ENCODE results near the gene ADRA1B.
"Not testable (repeated sequence)": the region's sequence is repeated elsewhere in the genome, so short reads cannot be mapped to it uniquely, and the experiment has no call there.

Gene ADRA1B

DNA sequence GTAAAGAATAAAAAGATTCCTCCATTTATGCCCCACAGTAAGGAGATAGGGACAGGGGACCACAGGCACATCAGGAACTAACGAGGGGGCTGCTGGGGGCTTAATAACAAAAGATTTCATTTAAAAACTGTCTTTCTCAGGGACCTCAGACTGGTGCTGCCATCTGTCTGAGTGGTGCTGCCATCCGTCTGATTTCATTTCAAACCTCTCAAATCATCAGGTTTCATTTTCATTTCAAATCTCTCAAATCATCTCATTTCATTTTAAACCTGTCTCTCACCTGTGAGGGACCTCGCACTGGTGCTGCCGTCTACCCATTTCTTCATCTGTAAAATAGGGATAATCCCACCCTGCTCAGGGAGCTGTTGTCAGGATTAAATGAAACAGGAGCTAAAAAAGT, 45.9 kb downstream of the ADRA1B start:
- peaks cover 4% of the 10 kb centered on the region for H3K27me3 ChIP-seq (ENCODE audit: insufficient read depth, poor library complexity, severe bottlenecking)
- no peak overlapping the region for H3K27ac ChIP-seq (replicated peaks)
- no peak for DNase-seq (ENCODE audit: low read depth in 1 of 2, low spot score in 1 of 2)
- TF ChIP-seq SPI1 (IDR thresholded peaks at IDR 0.05; ENCODE audit: borderline replicate concordance, low read depth) (no peak), POLR2AphosphoS5 (IDR thresholded peaks at IDR 0.05; ENCODE audit: low read depth) (no peak), GABPA (IDR thresholded peaks at IDR 0.05; ENCODE audit: low read depth) (no peak)
- TF ChIP-seq, protein P1, sequence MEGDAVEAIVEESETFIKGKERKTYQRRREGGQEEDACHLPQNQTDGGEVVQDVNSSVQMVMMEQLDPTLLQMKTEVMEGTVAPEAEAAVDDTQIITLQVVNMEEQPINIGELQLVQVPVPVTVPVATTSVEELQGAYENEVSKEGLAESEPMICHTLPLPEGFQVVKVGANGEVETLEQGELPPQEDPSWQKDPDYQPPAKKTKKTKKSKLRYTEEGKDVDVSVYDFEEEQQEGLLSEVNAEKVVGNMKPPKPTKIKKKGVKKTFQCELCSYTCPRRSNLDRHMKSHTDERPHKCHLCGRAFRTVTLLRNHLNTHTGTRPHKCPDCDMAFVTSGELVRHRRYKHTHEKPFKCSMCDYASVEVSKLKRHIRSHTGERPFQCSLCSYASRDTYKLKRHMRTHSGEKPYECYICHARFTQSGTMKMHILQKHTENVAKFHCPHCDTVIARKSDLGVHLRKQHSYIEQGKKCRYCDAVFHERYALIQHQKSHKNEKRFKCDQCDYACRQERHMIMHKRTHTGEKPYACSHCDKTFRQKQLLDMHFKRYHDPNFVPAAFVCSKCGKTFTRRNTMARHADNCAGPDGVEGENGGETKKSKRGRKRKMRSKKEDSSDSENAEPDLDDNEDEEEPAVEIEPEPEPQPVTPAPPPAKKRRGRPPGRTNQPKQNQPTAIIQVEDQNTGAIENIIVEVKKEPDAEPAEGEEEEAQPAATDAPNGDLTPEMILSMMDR (IDR thresholded peaks at IDR 0.05; ENCODE audit: insufficient read depth, low read length): no peak
- TF ChIP-seq, protein P2, sequence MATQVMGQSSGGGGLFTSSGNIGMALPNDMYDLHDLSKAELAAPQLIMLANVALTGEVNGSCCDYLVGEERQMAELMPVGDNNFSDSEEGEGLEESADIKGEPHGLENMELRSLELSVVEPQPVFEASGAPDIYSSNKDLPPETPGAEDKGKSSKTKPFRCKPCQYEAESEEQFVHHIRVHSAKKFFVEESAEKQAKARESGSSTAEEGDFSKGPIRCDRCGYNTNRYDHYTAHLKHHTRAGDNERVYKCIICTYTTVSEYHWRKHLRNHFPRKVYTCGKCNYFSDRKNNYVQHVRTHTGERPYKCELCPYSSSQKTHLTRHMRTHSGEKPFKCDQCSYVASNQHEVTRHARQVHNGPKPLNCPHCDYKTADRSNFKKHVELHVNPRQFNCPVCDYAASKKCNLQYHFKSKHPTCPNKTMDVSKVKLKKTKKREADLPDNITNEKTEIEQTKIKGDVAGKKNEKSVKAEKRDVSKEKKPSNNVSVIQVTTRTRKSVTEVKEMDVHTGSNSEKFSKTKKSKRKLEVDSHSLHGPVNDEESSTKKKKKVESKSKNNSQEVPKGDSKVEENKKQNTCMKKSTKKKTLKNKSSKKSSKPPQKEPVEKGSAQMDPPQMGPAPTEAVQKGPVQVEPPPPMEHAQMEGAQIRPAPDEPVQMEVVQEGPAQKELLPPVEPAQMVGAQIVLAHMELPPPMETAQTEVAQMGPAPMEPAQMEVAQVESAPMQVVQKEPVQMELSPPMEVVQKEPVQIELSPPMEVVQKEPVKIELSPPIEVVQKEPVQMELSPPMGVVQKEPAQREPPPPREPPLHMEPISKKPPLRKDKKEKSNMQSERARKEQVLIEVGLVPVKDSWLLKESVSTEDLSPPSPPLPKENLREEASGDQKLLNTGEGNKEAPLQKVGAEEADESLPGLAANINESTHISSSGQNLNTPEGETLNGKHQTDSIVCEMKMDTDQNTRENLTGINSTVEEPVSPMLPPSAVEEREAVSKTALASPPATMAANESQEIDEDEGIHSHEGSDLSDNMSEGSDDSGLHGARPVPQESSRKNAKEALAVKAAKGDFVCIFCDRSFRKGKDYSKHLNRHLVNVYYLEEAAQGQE (IDR thresholded peaks at IDR 0.05; ENCODE audit: insufficient replicate concordance, low read depth): no peak
- H3K4me3 ChIP-seq (replicated peaks; ENCODE audit: insufficient read depth, low read length): no peak overlapping the region

DNA sequence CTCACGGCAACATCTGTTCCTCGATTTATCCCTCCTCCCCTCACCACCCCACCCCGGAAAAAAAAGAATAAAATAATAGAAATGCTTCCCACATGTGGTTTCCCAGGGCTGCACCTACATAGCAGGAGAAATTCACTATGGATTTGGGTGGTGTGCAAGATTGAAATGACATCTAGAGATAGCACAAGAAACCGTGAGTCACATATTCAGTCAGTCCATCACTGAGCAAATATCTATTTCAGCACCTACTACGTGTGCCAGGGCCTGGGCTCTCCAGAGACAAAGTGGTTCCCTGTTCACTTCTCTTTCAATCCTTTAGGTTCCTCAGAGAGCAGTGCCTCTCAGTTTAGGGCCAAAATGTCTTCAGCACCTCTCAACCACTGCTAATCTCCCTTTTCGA, 47.7 kb downstream of the ADRA1B start:
- no peak overlapping the region for H3K27ac ChIP-seq (replicated peaks)
- no peak for TF ChIP-seq GABPA (IDR thresholded peaks at IDR 0.05; ENCODE audit: low read depth)
- DNase-seq (ENCODE audit: low read depth in 1 of 2, low spot score in 1 of 2): no peak
- no peak overlapping the region for H3K4me3 ChIP-seq (replicated peaks; ENCODE audit: insufficient read depth, low read length)
- peaks cover 4% of the 10 kb centered on the region for H3K27me3 ChIP-seq (ENCODE audit: insufficient read depth, poor library complexity, severe bottlenecking)

DNA sequence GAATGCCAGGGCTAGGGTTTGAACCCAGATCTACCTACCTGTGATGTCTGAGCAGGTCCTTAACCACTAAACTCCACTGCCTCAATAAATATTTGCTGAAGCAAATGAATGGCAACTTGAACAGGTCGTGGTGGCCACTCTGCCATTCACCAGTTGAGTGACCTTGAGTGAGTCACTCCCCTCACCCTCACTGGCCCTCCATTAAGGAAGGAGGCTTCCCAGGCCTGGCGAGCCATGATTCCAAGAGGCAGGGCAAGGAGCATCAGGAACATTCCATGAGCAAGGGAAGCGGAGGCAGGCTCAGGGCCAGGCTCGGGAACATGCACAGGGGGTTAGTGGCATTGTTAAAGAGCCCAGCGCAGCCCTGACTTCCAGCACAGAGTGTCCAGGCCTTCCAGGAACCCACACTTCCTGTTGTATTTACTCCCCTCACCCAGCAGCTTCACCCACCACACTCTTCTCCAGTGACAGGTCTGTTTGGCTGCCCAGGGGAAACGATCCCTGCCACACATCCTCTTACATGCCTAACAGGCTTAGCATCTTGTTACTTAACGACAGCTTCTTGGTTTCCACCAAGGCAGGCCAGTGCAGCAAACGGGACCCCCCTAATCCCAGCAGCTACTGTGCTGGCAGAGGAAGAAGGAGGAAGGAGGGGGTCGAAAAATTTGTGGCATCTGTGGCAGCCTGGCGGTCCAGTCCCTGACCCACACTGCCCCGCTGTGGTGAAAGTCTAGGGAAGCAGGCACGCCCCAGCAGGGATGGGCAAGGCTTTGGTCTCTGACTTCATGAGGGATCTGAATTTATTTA, 49.0 kb downstream of the ADRA1B start:
- no peak overlapping the region for H3K27ac ChIP-seq (replicated peaks)
- peaks cover 4% of the 10 kb centered on the region for H3K27me3 ChIP-seq (ENCODE audit: insufficient read depth, poor library complexity, severe bottlenecking)
- peak in 1 of 2 experiments; percentile 18 for DNase-seq (ENCODE audit: low read depth in 1 of 2, low spot score in 1 of 2)
- H3K4me3 ChIP-seq (replicated peaks; ENCODE audit: insufficient read depth, low read length): no peak overlapping the region
- no peak for TF ChIP-seq GABPA (IDR thresholded peaks at IDR 0.05; ENCODE audit: low read depth)
- no peak for TF ChIP-seq SPI1 (IDR thresholded peaks at IDR 0.05; ENCODE audit: borderline replicate concordance, low read depth)
- TF ChIP-seq, protein P2 (IDR thresholded peaks at IDR 0.05; ENCODE audit: insufficient replicate concordance, low read depth): no peak
- TF ChIP-seq, protein P1 (IDR thresholded peaks at IDR 0.05; ENCODE audit: insufficient read depth, low read length): peak; percentile 33
- no peak for TF ChIP-seq POLR2AphosphoS5 (IDR thresholded peaks at IDR 0.05; ENCODE audit: low read depth)

DNA sequence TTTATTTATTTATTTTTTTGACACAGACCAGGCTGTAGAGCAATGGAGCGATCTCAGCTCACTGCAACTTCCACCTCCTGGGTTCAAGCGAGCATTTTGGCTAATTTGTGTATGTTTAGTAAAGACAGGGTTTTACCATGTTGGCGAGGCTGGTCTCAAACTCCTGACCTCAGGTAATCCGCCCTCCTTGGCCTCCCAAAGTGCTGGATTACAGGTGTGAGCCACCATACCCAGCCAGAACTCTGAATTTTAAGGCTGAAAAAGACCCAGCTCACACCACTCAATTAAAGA, 49.5 kb downstream of the ADRA1B start:
- H3K27ac ChIP-seq (replicated peaks); DNase-seq (ENCODE audit: low read depth in 1 of 2, low spot score in 1 of 2); H3K27me3 ChIP-seq (ENCODE audit: insufficient read depth, poor library complexity, severe bottlenecking); H3K4me3 ChIP-seq (replicated peaks; ENCODE audit: insufficient read depth, low read length): not testable (repeated sequence)

DNA sequence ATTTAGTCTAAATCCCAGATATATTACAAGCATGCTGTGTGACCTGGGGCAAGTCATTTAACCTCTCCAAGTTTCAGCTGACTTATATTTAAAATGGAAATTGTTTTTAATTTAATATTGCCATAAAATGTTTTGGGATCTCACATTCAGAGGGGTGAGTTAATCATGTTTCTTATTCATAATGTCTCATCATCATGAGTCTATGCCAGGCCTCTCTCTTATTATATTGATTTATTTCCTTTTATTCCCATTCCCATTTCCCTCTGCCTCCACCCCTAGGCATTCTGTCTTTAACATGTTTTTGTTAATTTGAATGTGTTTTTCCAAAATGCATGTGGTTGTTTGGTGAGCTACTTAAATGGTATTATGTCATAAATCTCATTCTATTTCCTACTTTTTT, 53.7 kb downstream of the ADRA1B start:
- no peak overlapping the region for H3K4me3 ChIP-seq (replicated peaks; ENCODE audit: insufficient read depth, low read length)
- no peak for DNase-seq (ENCODE audit: low read depth in 1 of 2, low spot score in 1 of 2)
- peaks cover 34% of the 10 kb centered on the region for H3K27me3 ChIP-seq (ENCODE audit: insufficient read depth, poor library complexity, severe bottlenecking)
- H3K27ac ChIP-seq (replicated peaks): no peak overlapping the region
- TF ChIP-seq POLR2AphosphoS5 (IDR thresholded peaks at IDR 0.05; ENCODE audit: low read depth) (no peak), GABPA (IDR thresholded peaks at IDR 0.05; ENCODE audit: low read depth) (no peak), SPI1 (IDR thresholded peaks at IDR 0.05; ENCODE audit: borderline replicate concordance, low read depth) (no peak)
- TF ChIP-seq, protein P1 (IDR thresholded peaks at IDR 0.05; ENCODE audit: insufficient read depth, low read length): no peak
- TF ChIP-seq, protein P2 (IDR thresholded peaks at IDR 0.05; ENCODE audit: insufficient replicate concordance, low read depth): no peak

Measured in HL-60 (cell line).